ENCODE results near the gene LRRC66. TPM values are rescaled to one million over a fixed set of nuclear protein-coding genes. Genes with fewer than 3 reads are reported as not detected.

The LRRC66 gene
- total and polyA plus RNA-seq, 2 of the 8 experiments (the other 6 are each of a cell fraction or from before 2014, with no cell fraction given): 0.05 to 0.11 TPM

DNA sequence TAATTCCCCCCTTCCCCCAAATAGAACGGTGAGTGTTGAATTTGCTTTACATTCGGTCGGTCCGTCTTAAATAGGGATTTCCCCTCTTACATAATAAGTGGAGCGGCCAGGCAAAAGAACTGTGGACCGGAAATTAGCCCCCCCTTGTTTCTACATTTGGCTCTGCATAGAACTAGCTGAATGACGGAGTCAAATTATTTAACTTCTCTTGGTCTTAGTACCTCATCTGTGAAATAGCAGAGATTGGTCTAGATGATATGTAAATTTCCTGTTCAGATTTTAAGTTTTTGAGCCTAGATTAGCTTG lies 32.3 kb upstream of the LRRC66 start:
- H4K20me1 ChIP-seq (replicated peaks in 1 of 2; ENCODE audit: control insufficient read depth in 1 of 2, insufficient read depth in 2 of 2, low read length in 2 of 2): no peaks in the 10 kb centered on the region
- peak overlapping the region; percentile 50 to 77 (median 60); a peak in 7 of 8 replicates for H3K4me3 ChIP-seq (ENCODE audit: extremely low read depth in 1 of 4, insufficient read depth in 2 of 4, low read depth in 3 of 4, low read length in 4 of 4)
- no peak overlapping the region for H2BK20ac ChIP-seq (ENCODE audit: low read length)
- ChIA-PET CTCF (ENCODE audit: partially characterized antibody) (no interaction called here), POLR2A (ENCODE audit: partially characterized antibody) (interaction anchor here (1.0 to 1.8 kb wide), 2 partner anchors 14 to 155 kb away, joined by 3 to 6 read pairs; partner anchors contain the start of gene SGCB)
- FAIRE-seq (no peak), DNase-seq (ENCODE audit: low read depth in 1 of 2, low spot score in 2 of 2) (no peak)
- H3K23me2 ChIP-seq (ENCODE audit: low read depth, low read length): peaks cover 8% of the 10 kb centered on the region
- WGBS, 2 experiments (ENCODE audit: extremely low coverage in 1 of 2, insufficient coverage in 1 of 2, insufficient read length in 1 of 2, insufficient replicate concordance in 2 of 2, low coverage in 1 of 2, low lambda C conversion rate in 2 of 2, missing lambda C conversion rate in 1 of 2): 28% methylated on average over 7 of the region's 7 CpGs; no CpG with 5 or more reads in 1 of the 2 experiments
- peaks cover 0 to 3% of the 10 kb centered on the region in 2 experiments; a peak in 1 of 4 replicates for H3K9me3 ChIP-seq (ENCODE audit: insufficient read depth in 2 of 2, low read depth in 1 of 2, low read length in 1 of 2)
- no peak overlapping the region for H2BK120ac ChIP-seq (replicated peaks; ENCODE audit: low read depth, low read length)
- peak overlapping the region; percentile 85; the same call in 1 of the 2 replicates for H2AFZ ChIP-seq (ENCODE audit: low read length)
- no peak overlapping the region for H4K91ac ChIP-seq (replicated peaks; ENCODE audit: insufficient read length, low read length)
- no peak overlapping the region for H2AK5ac ChIP-seq (ENCODE audit: low read depth, low read length)
- H3K27ac ChIP-seq (ENCODE audit: low read depth, low read length): no peak overlapping the region
- peak overlapping the region; percentile 69 to 75 for H3K4me2 ChIP-seq (ENCODE audit: insufficient read depth in 1 of 2, low read depth in 2 of 2, low read length in 2 of 2)
- H2BK15ac ChIP-seq (ENCODE audit: low read length): no peak overlapping the region
- H2BK5ac ChIP-seq (ENCODE audit: low read depth, low read length): no peak overlapping the region; the same call in 1 of the 2 replicates
- no peak overlapping the region for H3K14ac ChIP-seq (ENCODE audit: insufficient read length)
- H3K79me1 ChIP-seq (ENCODE audit: low read depth, low read length): no peaks in the 10 kb centered on the region
- H3K79me2 ChIP-seq (ENCODE audit: control insufficient read depth in 1 of 2, insufficient read depth in 2 of 2, low read length in 2 of 2): no peaks in the 10 kb centered on the region
- no peak overlapping the region for H3K56ac ChIP-seq (replicated peaks; ENCODE audit: insufficient read length, low read depth, low read length)
- peaks cover 1 to 13% (median 10%) of the 10 kb centered on the region in 4 experiments; a peak in 6 of 7 replicates for H3K27me3 ChIP-seq (replicated peaks in 1 of 4; ENCODE audit: control insufficient read depth in 3 of 4, extremely low read depth in 1 of 4, insufficient read depth in 3 of 4, low read length in 3 of 4)
- no peak overlapping the region for H2BK12ac ChIP-seq (ENCODE audit: low read depth, low read length)
- H3K4ac ChIP-seq (replicated peaks; ENCODE audit: insufficient read length, low read depth, low read length): no peak overlapping the region
- peaks cover 0 to 2% (median 0%) of the 10 kb centered on the region in 4 experiments; a peak in 3 of 7 replicates for H3K4me1 ChIP-seq (replicated peaks in 1 of 4; ENCODE audit: control insufficient read depth in 3 of 4, insufficient read depth in 4 of 4, low read length in 3 of 4)
- H4K8ac ChIP-seq (ENCODE audit: extremely low read depth, insufficient read depth, low read length): no peak overlapping the region
- H3K23ac ChIP-seq (ENCODE audit: insufficient read length): no peak overlapping the region
- no peak overlapping the region for H3K18ac ChIP-seq (ENCODE audit: extremely low read depth, low read length)
- no peak overlapping the region for H3K9ac ChIP-seq (replicated peaks in 1 of 4; ENCODE audit: extremely low read depth in 1 of 4, low read depth in 3 of 4, low read length in 3 of 4)
- no peak overlapping the region for H4K5ac ChIP-seq (ENCODE audit: insufficient read length, low read depth, low read length)
- no peaks in the 10 kb centered on the region for H3K36me3 ChIP-seq (ENCODE audit: control insufficient read depth in 2 of 4, insufficient read depth in 4 of 4, low read length in 3 of 4)
- TF ChIP-seq RAD21 (IDR thresholded peaks at IDR 0.05 in 1 of 2, conservative IDR thresholded peaks at IDR 0.05 in 1 of 2; ENCODE audit: low read depth in 2 of 2, low read length in 2 of 2) (no peak), YY1 (IDR thresholded peaks at IDR 0.05; ENCODE audit: low read depth, low read length) (no peak), CBX8 (IDR thresholded peaks at IDR 0.05; ENCODE audit: borderline replicate concordance, low read depth, low read length) (no peak), RXRA (IDR thresholded peaks at IDR 0.05; ENCODE audit: insufficient read depth, low read depth, low read length) (no peak), ZNF274 (IDR thresholded peaks at IDR 0.05; ENCODE audit: borderline replicate concordance, extremely low read depth, low read length) (no peak), SIRT6 (IDR thresholded peaks at IDR 0.05; ENCODE audit: low read length) (no peak), POLR2AphosphoS5 (IDR thresholded peaks at IDR 0.05; ENCODE audit: low read depth, low read length) (no peak), KDM1A (IDR thresholded peaks at IDR 0.05; ENCODE audit: borderline replicate concordance, low read length) (no peak), TAF7 (optimal IDR thresholded peaks at IDR 0.05; ENCODE audit: borderline replicate concordance, low read depth, low read length) (no peak), CEBPB (IDR thresholded peaks at IDR 0.05; ENCODE audit: low read depth, low read length) (no peak), TAF1 (IDR thresholded peaks at IDR 0.05; ENCODE audit: low read depth, low read length) (no peak), TCF12 (IDR thresholded peaks at IDR 0.05; ENCODE audit: low read depth, low read length) (no peak), CBX5 (IDR thresholded peaks at IDR 0.05; ENCODE audit: low read depth, low read length) (no peak)
- TF ChIP-seq, protein P1, sequence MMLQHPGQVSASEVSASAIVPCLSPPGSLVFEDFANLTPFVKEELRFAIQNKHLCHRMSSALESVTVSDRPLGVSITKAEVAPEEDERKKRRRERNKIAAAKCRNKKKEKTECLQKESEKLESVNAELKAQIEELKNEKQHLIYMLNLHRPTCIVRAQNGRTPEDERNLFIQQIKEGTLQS (IDR thresholded peaks at IDR 0.05; ENCODE audit: insufficient read depth, low read depth, low read length): no peak
